IMR-90 (cell line): ENCODE data around the gene GPR180. TPM values are rescaled to one million over a fixed set of nuclear protein-coding genes. Genes with fewer than 3 reads are reported as not detected.

Source experiments
- ATAC-seq: fragments of 200-7000 bp; cut with Tn5 transposase; 2 replicates; pipeline ENCODE4 v1.9.1; 2020; ENCODE audit warnings: low read depth, mild to moderate bottlenecking, moderate library complexity
- BruUV-seq: library from RNA; stranded (reverse); fragments of 400-500 nt; replicated peaks from 2 replicates; lab custom pipeline; 2021; lab: Mats Ljungman, UMichigan
- CTCF ChIA-PET: fragments of 300-600 bp; formaldehyde crosslinking; extraction: SDS; loops from one replicate; lab custom pipeline; 2021; ENCODE audit warnings: antibody characterized with exemption; lab: Yijun Ruan, JAX
- POLR2A ChIA-PET: fragments of 300-600 bp; sonication (Branson Sonifier 250); formaldehyde crosslinking; loops from one replicate; lab custom pipeline; 2022; ENCODE audit warnings: antibody characterized with exemption; ENCODE audit not compliant: unreplicated experiment; lab: Charles Lee
- DNase-seq: peaks from one replicate; pipeline ENCODE4 v3.0.0; 2013
- H2AFZ ChIP-seq: replicated peaks from 2 replicates; pipeline ENCODE3; 2013; ENCODE audit warnings: low read length, mild to moderate bottlenecking; ENCODE audit not compliant: poor library complexity
- H2AK5ac ChIP-seq: 2 replicates; pipeline ENCODE4 v1.6.1; 2013; ENCODE audit warnings: low read depth, low read length, inconsistent platforms
- H2AK9ac ChIP-seq: replicated peaks from 2 replicates; pipeline ENCODE3; 2013; ENCODE audit warnings: mild to moderate bottlenecking, low read depth, low read length, moderate library complexity; ENCODE audit not compliant: poor library complexity
- H2BK120ac ChIP-seq: 2 replicates; pipeline ENCODE4 v1.6.1; 2013; ENCODE audit warnings: low read depth, low read length, inconsistent platforms
- H2BK15ac ChIP-seq: 3 replicates; pipeline ENCODE4 v1.6.1; 2013; ENCODE audit warnings: low read depth, low read length, inconsistent platforms
- H2BK20ac ChIP-seq: 2 replicates; pipeline ENCODE4 v1.6.1; 2013; ENCODE audit warnings: low read depth, mild to moderate bottlenecking, inconsistent platforms, low read length, moderate library complexity
- H2BK5ac ChIP-seq: 2 replicates; pipeline ENCODE4 v1.6.1; 2013; ENCODE audit warnings: mild to moderate bottlenecking, low read depth, low read length, inconsistent platforms; ENCODE audit not compliant: poor library complexity, severe bottlenecking
- H3K14ac ChIP-seq: replicated peaks from 2 replicates; pipeline ENCODE4 v1.6.1; 2013; ENCODE audit warnings: low read depth, low read length, inconsistent platforms
- H3K18ac ChIP-seq: 2 replicates; pipeline ENCODE4 v1.6.1; 2013; ENCODE audit warnings: low read depth, low read length, control low read depth
- H3K23ac ChIP-seq: 2 replicates; pipeline ENCODE4 v1.6.1; 2013; ENCODE audit warnings: low read depth, low read length, inconsistent platforms
- H3K27ac ChIP-seq: 2 replicates; pipeline ENCODE4 v1.5.1; 2013; ENCODE audit warnings: mild to moderate bottlenecking, control low read depth, low read length; ENCODE audit not compliant: insufficient read depth
- H3K27me3 ChIP-seq: 2 replicates; pipeline ENCODE4 v1.6.1; 2013; ENCODE audit warnings: low read length; ENCODE audit not compliant: control insufficient read depth, insufficient read depth
- H3K36me3 ChIP-seq: 2 replicates; pipeline ENCODE4 v1.6.1; 2013; ENCODE audit warnings: low read length, mixed read lengths; ENCODE audit not compliant: control insufficient read depth, insufficient read depth
- H3K4ac ChIP-seq: 2 replicates; pipeline ENCODE4 v1.6.1; 2013; ENCODE audit warnings: low read depth, low read length, inconsistent platforms
- H3K4me1 ChIP-seq: 2 replicates; pipeline ENCODE4 v1.6.1; 2013; ENCODE audit warnings: low read length, mixed read lengths; ENCODE audit not compliant: control insufficient read depth, insufficient read depth
- H3K4me2 ChIP-seq: 2 replicates; pipeline ENCODE4 v1.6.1; 2013; ENCODE audit warnings: low read depth, mild to moderate bottlenecking, control low read depth, low read length, moderate library complexity
- H3K4me3 ChIP-seq: 2 replicates; pipeline ENCODE4 v1.5.1; 2013; ENCODE audit warnings: low read depth, mild to moderate bottlenecking, control low read depth, low read length, moderate library complexity; ENCODE audit not compliant: insufficient read depth
- H3K56ac ChIP-seq: 2 replicates; pipeline ENCODE4 v1.6.1; 2013; ENCODE audit warnings: low read length, inconsistent platforms; ENCODE audit not compliant: insufficient read depth; ENCODE audit errors: extremely low read depth
- H3K79me1 ChIP-seq, 2 experiments: 2 replicates each; pipeline ENCODE4 v1.6.1; 2013; ENCODE audit warnings: low read length in 2 of 2, inconsistent platforms in 1 of 2, low read depth in 1 of 2
- H3K9ac ChIP-seq: 2 replicates; pipeline ENCODE4 v1.6.1; 2013; ENCODE audit warnings: low read depth, low read length, control low read depth
- H3K9me1 ChIP-seq: 2 replicates; pipeline ENCODE4 v1.6.1; 2013; ENCODE audit warnings: low read length, inconsistent platforms; ENCODE audit not compliant: insufficient read depth
- H3K9me3 ChIP-seq: 2 replicates; pipeline ENCODE4 v1.6.1; 2013; ENCODE audit warnings: low read length; ENCODE audit not compliant: control insufficient read depth, insufficient read depth
- H4K20me1 ChIP-seq: 2 replicates; pipeline ENCODE4 v1.6.1; 2013; ENCODE audit warnings: low read length, inconsistent platforms; ENCODE audit not compliant: insufficient read depth
- H4K5ac ChIP-seq: 2 replicates; pipeline ENCODE4 v1.6.1; 2013; ENCODE audit warnings: mild to moderate bottlenecking, low read depth, low read length, control low read depth
- H4K8ac ChIP-seq, 2 experiments: 2 replicates each; pipeline ENCODE4 v1.6.1; 2013; ENCODE audit warnings: low read depth in 2 of 2, low read length in 2 of 2, control low read depth in 1 of 2, inconsistent platforms in 1 of 2
- H4K91ac ChIP-seq: 2 replicates; pipeline ENCODE4 v1.6.1; 2013; ENCODE audit warnings: low read depth, low read length, inconsistent platforms; ENCODE audit not compliant: insufficient read depth
- BHLHE40 ChIP-seq: fragments of 150-350 bp; IDR thresholded peaks from 2 replicates; pipeline ENCODE4 v1.6.1; 2016; ENCODE audit warnings: mild to moderate bottlenecking, low read depth, low read length
- CEBPB ChIP-seq: IDR thresholded peaks from 2 replicates; pipeline ENCODE4 v1.6.1; 2012; ENCODE audit warnings: low read depth, low read length, improper control_type of control experiment
- CHD1 ChIP-seq: IDR thresholded peaks from 2 replicates; pipeline ENCODE4 v1.6.1; 2012; ENCODE audit warnings: low read depth, low read length, improper control_type of control experiment
- CTCF ChIP-seq: conservative IDR thresholded peaks from 2 replicates; pipeline ENCODE4 v1.5.1; 2012; ENCODE audit warnings: mild to moderate bottlenecking, low read depth, low read length, improper control_type of control experiment
- ELK1 ChIP-seq: fragments of 150-350 bp; IDR thresholded peaks from 2 replicates; pipeline ENCODE4 v1.6.1; 2016; ENCODE audit warnings: low read depth, mild to moderate bottlenecking, low read length, moderate library complexity, borderline replicate concordance
- FOS ChIP-seq: fragments of 150-350 bp; IDR thresholded peaks from 2 replicates; pipeline ENCODE4 v1.6.1; 2016; ENCODE audit warnings: low read depth, low read length
- MAFK ChIP-seq: IDR thresholded peaks from 2 replicates; pipeline ENCODE4 v1.6.1; 2012; ENCODE audit warnings: low read depth, low read length, improper control_type of control experiment
- MAZ ChIP-seq: IDR thresholded peaks from 2 replicates; pipeline ENCODE4 v1.6.1; 2012; ENCODE audit warnings: low read depth, mild to moderate bottlenecking, low read length, improper control_type of control experiment, moderate library complexity, borderline replicate concordance
- MXI1 ChIP-seq: IDR thresholded peaks from 2 replicates; pipeline ENCODE4 v1.6.1; 2012; ENCODE audit warnings: low read depth, mild to moderate bottlenecking, low read length, moderate library complexity, borderline replicate concordance
- NFE2L2 ChIP-seq: fragments of 150-350 bp; IDR thresholded peaks from 2 replicates; pipeline ENCODE4 v1.6.1; 2016; ENCODE audit warnings: low read depth, mild to moderate bottlenecking, low read length
- POLR2A ChIP-seq: IDR thresholded peaks from 2 replicates; pipeline ENCODE4 v1.6.1; 2012; ENCODE audit warnings: mild to moderate bottlenecking, low read depth, low read length
- RAD21 ChIP-seq: IDR thresholded peaks from 2 replicates; pipeline ENCODE4 v1.6.1; 2012; ENCODE audit warnings: low read length, improper control_type of control experiment
- RCOR1 ChIP-seq: IDR thresholded peaks from 2 replicates; pipeline ENCODE4 v1.6.1; 2012; ENCODE audit warnings: mild to moderate bottlenecking, low read length, improper control_type of control experiment; ENCODE audit not compliant: insufficient replicate concordance
- RFX5 ChIP-seq: IDR thresholded peaks from 2 replicates; pipeline ENCODE4 v1.8.0; 2012; ENCODE audit warnings: low read depth, mild to moderate bottlenecking, low read length, moderate library complexity
- SMC3 ChIP-seq: fragments of 150-350 bp; IDR thresholded peaks from 2 replicates; pipeline ENCODE4 v1.6.1; 2016; ENCODE audit warnings: low read depth, mild to moderate bottlenecking, antibody characterized with exemption, low read length, moderate library complexity
- USF2 ChIP-seq: fragments of 150-350 bp; IDR thresholded peaks from 2 replicates; pipeline ENCODE4 v1.6.1; 2017; ENCODE audit warnings: mild to moderate bottlenecking, antibody characterized with exemption, low read length, low read depth
- WGBS, 2 experiments: methylation state at CpG; one replicate each; pipeline versions ENCODE4 v1.1.5 to v1.1.7; 2013; ENCODE audit warnings: missing lambda C conversion rate in 2 of 2; ENCODE audit not compliant: insufficient read length in 1 of 2; ENCODE audit errors: extremely low coverage in 2 of 2; 5-methylcytosine and 5-hydroxymethylcytosine counted together
- dilution Hi-C: fragments of 300-500 bp; cut with HindIII; formaldehyde crosslinking; loops from one replicate; pipeline ENCODE4 v1.14.3; 2018; ENCODE audit warnings: low sequenced_read_pairs; ENCODE audit not compliant: unreplicated experiment
- in situ Hi-C: fragments of 300-500 bp; cut with MboI; formaldehyde crosslinking; loops from 3 replicates; pipeline ENCODE4 v1.14.3; 2019; ENCODE audit warnings: low sequenced_read_pairs, inconsistent platforms, mixed read lengths
- intact Hi-C: fragments of 100-400 bp; cut with micrococcal nuclease; formaldehyde crosslinking; loops from 2 replicates; pipeline ENCODE4 v1.10.0; 2022
- polyA plus RNA-seq, 3 experiments: library from polyadenylated mRNA; depleted of rRNA; stranded (reverse); fragments of >200 nt; gene quantifications; 2 replicates each; pipeline ENCODE4 v1.2.3, GENCODE V29; 2012; ENCODE audit warnings: low replicate concordance in 1 of 3
- total RNA-seq: library from RNA; depleted of rRNA; stranded (reverse); fragments of >200 nt; gene quantifications from 2 replicates; pipeline ENCODE4 v1.2.3, GENCODE V29; 2012

The GPR180 gene
- total and polyA plus RNA-seq, 2 of the 4 experiments (the other 2 are of a cell fraction) = 2.8 to 10.8 TPM

GRCh38 chr13:94586371-94586770 is 15.3 kb upstream of the GPR180 start:
- H2BK15ac ChIP-seq = no peak overlapping the region
- H3K27ac ChIP-seq = no peak overlapping the region
- H3K36me3 ChIP-seq = peaks cover 12% of the 10 kb centered on the region
- no peak overlapping the region for H4K8ac ChIP-seq
- no peak overlapping the region for H4K5ac ChIP-seq
- no peak overlapping the region for H3K4me3 ChIP-seq
- no TSS peak for BruUV-seq
- no peaks in the 10 kb centered on the region for H3K27me3 ChIP-seq
- H3K56ac ChIP-seq = no peak overlapping the region
- DNase-seq = no peak
- WGBS, 2 experiments = no CpG with 5 or more reads among the region's 7 CpGs
- no peak overlapping the region for H2BK120ac ChIP-seq
- H3K4me2 ChIP-seq = no peak overlapping the region
- TF ChIP-seq MAFK = no peak
- TF ChIP-seq POLR2A = no peak
- no peak for TF ChIP-seq RAD21
- TF ChIP-seq USF2 = no peak
- TF ChIP-seq ELK1 = no peak
- TF ChIP-seq SMC3 = no peak
- TF ChIP-seq RFX5 = no peak
- TF ChIP-seq MXI1 = no peak
- no peak for TF ChIP-seq FOS
- no peak for TF ChIP-seq MAZ
- no peak for TF ChIP-seq RCOR1
- no peak for TF ChIP-seq BHLHE40
- no peak for TF ChIP-seq CEBPB
- TF ChIP-seq CTCF = no peak
- TF ChIP-seq CHD1 = no peak
- TF ChIP-seq NFE2L2 = no peak
- no peak overlapping the region for H2BK20ac ChIP-seq
- H3K9me3 ChIP-seq = no peaks in the 10 kb centered on the region
- H3K79me1 ChIP-seq = peaks cover 7 to 13% of the 10 kb centered on the region in 2 experiments; a peak in 3 of 4 replicates
- no peak overlapping the region for H2BK5ac ChIP-seq
- no peak overlapping the region for H3K23ac ChIP-seq
- no peak overlapping the region for H3K14ac ChIP-seq
- no peaks in the 10 kb centered on the region for H4K20me1 ChIP-seq
- in situ Hi-C loops = no loop called here
- no peak for ATAC-seq
- H3K9ac ChIP-seq = no peak overlapping the region
- H3K4me1 ChIP-seq = no peaks in the 10 kb centered on the region
- no peak overlapping the region for H2AK9ac ChIP-seq
- H4K91ac ChIP-seq = no peak overlapping the region
- no peak overlapping the region for H2AK5ac ChIP-seq
- H2AFZ ChIP-seq = no peak overlapping the region
- intact Hi-C loops = no loop called here
- no peak overlapping the region for H3K18ac ChIP-seq
- ChIA-PET POLR2A (no interaction called here), CTCF (interaction anchor here (0.6 to 1.0 kb wide), 2 partner anchors 10 to 30 kb away, joined by 3 read pairs; partner anchors contain the start of gene TGDS)
- dilution Hi-C loops = no loop called here
- H3K4ac ChIP-seq = no peak overlapping the region
- no peaks in the 10 kb centered on the region for H3K9me1 ChIP-seq
